ENCODE results near the gene CNOT10. TPM values are rescaled to one million over a fixed set of nuclear protein-coding genes. Genes with fewer than 3 reads are reported as not detected.

CNOT10 gene
- total RNA-seq, 5 donors from 2014 or later (not counting 1 experiment from before 2014, with no cell fraction given) = 39.4 to 49.3 (median 45.0) TPM

DNA sequence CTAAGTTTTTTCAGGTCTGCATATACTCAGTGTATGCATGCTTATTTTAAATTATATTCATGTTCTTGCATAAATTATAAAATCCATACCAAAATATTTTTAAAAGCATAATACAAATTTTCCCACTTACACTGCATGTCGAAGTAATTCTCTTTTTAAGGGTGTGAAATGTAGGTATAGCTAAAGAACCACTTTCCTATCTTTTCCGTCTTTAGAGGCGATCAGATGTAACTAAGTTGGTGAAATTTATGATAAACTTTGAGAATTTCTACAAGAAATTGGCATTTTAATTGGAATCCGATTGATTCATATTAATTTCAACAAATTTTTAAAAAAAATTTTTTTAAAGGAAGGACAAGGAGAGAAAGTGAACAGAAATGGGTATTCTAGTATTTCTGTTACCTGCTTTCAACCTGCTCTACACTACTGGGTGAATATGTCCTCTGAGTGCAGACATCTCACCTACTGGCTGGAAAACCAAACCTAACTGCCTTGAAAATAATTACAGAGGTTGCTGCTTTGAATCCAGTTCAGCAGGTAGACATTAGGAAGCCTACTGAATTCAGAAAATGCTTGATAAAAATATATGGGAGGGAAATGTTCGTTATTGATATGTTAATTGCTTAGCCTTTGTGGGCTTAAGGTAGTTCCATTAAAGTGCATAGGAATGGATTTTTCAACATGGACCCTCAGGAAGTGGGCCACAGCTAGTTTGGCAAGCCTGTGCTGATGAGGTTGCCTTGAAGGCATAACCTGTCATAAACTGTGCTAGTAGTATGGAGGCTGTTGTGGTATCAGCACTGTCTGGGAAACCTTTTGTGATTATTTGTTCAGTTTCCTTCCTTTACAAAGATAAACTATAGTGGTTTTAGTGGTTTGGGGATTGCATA, 137.9 kb downstream of the CNOT10 start:
- WGBS (ENCODE audit: insufficient coverage) = 40% methylated on average over 1 of the region's 5 CpGs
- H3K27ac ChIP-seq (ENCODE audit: low read length) = no peak overlapping the region
- Mint-ChIP-seq H3K27ac (no peak overlapping the region), H3K4me1 (peaks cover 0 to 9% (median 6%) of the 10 kb centered on the region in 3 donors), H3K27me3 (peaks cover 24 to 32% of the 10 kb centered on the region in 2 donors), H3K36me3 (no peaks in the 10 kb centered on the region), H3K4me3 (no peak overlapping the region), H3K9me3 (no peaks in the 10 kb centered on the region)
- H3K27me3 ChIP-seq (replicated peaks in 1 of 2; ENCODE audit: control insufficient read depth in 2 of 2, extremely low read depth in 1 of 2, insufficient read depth in 2 of 2, low read length in 1 of 2) = peaks cover 0 to 35% of the 10 kb centered on the region in 2 experiments
- CTCF ChIA-PET = no interaction called here
- no peak overlapping the region for H3K4me3 ChIP-seq (ENCODE audit: control insufficient read depth in 1 of 2, extremely low read depth in 1 of 2, low read length in 1 of 2)
- no peaks in the 10 kb centered on the region for H3K36me3 ChIP-seq (ENCODE audit: control insufficient read depth in 2 of 2, extremely low read depth in 1 of 2, insufficient read depth in 1 of 2, low read length in 1 of 2)
- POLR2A ChIA-PET = interaction anchor here in 1 of 2 donors (0.6 kb wide), 1 partner anchor 50 kb away, joined by 3 read pairs; no protein-coding TSS in a partner anchor
- peaks cover 0 to 6% of the 10 kb centered on the region in 2 experiments for H3K4me1 ChIP-seq (ENCODE audit: control insufficient read depth in 1 of 2, extremely low read depth in 1 of 2, insufficient read depth in 2 of 2, low read length in 2 of 2)
- ATAC-seq (replicated peaks in 1 of 4) = no peak
- DNase-seq = no peak
- H3K9me3 ChIP-seq = no peaks in the 10 kb centered on the region

Other genes starting within 250 kb of the CNOT10 start
- 10 to 100 TPM; 34.8 to 47.6 (median 40.4) TPM for gene CMTM6, start 182.3 kb upstream of the CNOT10 start, total RNA-seq
- 10 to 100 TPM; 24.7 to 32.6 (median 28.2) TPM for gene DYNC1LI1, start 114.3 kb upstream of the CNOT10 start, total RNA-seq
- under 1 TPM in 4 of 5 donors, not detected in 1; 0.05 to 0.32 (median 0.29) TPM for gene TRIM71, start 132.8 kb downstream of the CNOT10 start, total RNA-seq

Data from T-cell (primary cell).